ENCODE data around the gene PLEKHO2.

PLEKHO2 gene

GRCh38 chr15:64892847-64893403 lies 51.2 kb downstream of the PLEKHO2 start:
- DNase-seq (ENCODE audit: low read depth in 3 of 3): peak in 1 of 3 experiments; percentile 38

- DNase-seq (ENCODE audit: low read depth in 3 of 3): peak; percentile 92 to 98 (median 93)
Observed at GRCh38 chr15:64893481-64894394, 52.0 kb downstream of the PLEKHO2 start.

DNA sequence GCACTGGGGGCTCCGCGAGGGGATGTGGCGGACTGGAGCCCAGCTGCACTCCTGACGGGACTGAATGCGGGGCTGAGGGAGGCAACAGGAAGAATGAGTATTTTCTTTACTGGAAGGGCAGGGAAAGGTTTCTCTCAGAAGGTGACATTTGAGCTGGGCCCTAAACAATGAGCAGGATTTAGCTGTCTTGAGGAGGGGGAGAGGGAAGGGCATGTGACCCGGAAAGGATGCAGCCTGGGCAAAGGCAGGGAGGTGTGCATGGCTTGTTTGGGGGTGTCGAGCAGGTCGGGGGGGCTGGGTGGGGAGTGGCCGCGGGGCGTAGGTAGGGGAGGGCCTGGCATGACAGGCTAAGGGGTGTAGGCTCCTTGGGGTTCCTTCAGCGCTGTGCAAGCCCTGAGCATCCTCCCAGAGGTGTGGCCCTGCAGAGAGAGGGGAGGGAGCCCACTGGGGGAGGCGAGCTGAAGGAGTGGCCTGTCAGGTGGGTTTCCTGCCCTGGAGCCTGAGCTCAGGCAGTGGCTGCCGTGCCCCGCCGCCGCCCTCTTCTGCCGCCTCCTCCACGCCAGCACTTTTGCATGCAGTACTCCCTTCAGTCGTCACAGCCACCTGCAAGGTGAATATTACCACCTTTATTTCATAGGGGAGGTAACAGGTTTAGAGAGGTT lies 52.8 kb downstream of the PLEKHO2 start:
- peak in 2 of 3 experiments; percentile 42 to 73 for DNase-seq (ENCODE audit: low read depth in 3 of 3)

- DNase-seq (ENCODE audit: low read depth in 3 of 3): peak in 1 of 3 experiments; percentile 30
Observed at GRCh38 chr15:64895285-64896065, 53.8 kb downstream of the PLEKHO2 start.

DNA sequence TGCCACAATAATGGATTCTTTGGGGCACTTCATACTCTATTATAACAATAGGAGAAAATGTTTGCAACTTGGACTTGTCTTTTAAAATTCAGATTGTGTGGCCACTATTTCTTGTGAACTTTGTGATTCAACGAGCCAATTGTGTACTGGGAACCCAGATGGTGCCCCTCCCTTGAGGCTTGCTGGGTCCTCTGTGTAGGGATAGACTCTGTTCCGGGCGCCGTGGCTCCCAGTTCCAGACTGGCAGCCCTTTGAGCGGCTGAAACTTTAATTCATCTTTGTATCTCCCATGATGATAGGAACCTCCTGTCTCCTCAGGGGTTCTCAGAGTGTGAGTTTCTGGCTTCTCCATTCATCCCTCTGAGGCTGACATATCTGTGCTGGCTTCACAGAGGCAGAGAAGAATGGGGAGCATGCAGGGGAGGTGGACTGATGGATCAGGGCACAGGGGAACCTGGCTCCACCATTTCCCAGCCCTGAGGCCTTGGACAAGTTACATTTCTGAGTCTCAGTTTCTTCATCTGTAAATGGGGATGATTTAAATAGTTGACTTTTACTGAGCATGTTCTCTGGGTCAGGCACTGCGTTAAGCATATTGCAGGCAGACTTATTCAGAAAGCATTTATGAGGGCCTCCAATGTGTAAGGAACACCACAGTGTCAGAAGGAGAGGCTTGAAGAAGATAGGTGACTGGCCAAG lies 54.8 kb downstream of the PLEKHO2 start:
- no peak for DNase-seq (ENCODE audit: low read depth in 3 of 3)

DNA sequence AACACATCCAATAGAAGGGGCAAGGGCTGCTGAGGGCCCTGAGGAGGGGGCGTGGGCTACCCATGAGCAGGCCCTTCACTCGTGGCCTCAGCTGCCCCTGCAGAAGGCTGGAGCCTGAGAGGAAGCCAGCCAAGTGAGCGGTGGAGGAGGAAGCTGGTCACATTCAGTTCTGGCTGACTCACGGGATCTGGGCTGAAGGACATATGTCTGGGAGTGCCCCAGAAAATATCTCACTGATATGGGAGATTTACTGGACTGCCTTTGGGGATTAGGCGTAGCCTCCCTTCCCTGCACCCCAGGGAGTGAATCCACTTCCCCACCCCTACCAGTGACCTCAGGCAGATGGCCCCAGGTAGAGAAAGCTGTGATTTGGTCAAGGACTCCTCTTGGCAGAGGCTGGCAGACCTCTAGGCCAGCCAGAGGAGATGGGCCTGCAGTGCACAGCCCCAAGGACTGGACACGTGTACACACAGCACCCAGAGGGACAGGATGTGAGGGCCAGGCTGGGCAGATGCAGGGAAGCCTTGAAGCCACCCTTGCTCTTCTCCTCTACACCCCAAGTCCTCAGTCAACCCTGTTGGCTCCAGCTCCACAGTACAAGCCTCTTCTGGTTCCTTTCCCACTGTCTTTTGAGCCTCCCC lies 55.8 kb downstream of the PLEKHO2 start:
- DNase-seq (ENCODE audit: low read depth in 3 of 3): no peak

GRCh38 chr15:64898406-64898805 lies 56.7 kb downstream of the PLEKHO2 start:
- no peak for DNase-seq (ENCODE audit: low read depth in 3 of 3)

DNA sequence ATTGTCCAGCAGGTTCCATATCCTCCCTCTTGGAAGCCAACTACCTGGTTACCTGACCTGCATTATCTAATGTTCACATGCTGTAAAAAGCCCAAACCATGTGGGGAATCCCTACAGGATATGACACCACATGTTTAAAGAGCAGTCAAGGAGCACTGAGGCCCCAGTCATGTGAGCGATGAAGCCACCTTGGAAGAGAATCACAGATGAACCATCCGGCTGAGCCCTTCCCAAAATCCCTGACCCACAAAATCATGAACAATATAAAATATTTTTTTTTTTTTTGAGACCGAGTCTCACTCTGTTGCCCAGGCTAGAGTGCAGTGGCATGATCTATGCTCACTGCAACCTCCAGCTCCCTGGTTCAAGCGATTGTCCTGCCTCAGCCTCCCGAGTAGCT lies 59.4 kb downstream of the PLEKHO2 start:
- no peak for DNase-seq (ENCODE audit: low read depth in 3 of 3)

DNA sequence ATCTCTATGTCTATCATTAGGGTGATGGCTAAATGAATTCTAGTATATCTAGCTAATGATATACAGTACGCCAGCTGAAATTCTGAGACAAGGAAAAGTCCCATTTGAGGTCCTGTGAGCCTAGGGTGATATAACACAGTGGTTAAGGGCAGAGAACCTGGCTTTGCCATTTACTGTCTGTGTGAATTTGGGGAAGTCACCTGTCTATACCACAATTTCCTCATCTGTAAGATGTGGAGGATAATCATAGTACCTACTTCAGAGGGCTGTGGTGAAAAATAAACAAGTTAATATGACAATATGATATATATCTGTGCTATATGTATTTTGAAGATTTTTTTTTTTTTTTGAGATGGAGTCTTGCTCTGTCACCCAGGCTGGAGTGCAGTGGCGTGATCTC lies 60.2 kb downstream of the PLEKHO2 start:
- DNase-seq (ENCODE audit: low read depth in 3 of 3): no peak

DNA sequence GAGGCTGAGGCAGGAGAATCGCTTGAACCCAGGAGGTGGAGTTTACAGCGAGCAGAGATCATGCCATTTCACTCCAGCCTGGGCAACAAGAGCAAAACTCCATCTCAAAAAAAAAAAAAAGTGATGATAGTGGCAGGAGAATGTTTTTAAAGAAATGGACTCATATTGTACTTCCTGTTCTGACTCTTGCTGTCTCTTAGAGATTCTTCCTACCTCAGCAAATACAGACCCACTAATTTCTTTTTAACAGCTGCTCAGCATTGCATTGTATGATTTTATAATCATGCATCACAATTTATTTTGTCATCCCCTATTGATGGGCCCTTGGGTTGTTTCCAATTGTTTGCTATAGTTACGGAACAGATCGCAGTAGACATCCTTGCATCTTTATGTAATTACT lies 61.1 kb downstream of the PLEKHO2 start:
- DNase-seq (ENCODE audit: low read depth in 3 of 3): no peak

GRCh38 chr15:64903326-64903950 lies 61.7 kb downstream of the PLEKHO2 start:
- no peak for DNase-seq (ENCODE audit: low read depth in 3 of 3)

DNA sequence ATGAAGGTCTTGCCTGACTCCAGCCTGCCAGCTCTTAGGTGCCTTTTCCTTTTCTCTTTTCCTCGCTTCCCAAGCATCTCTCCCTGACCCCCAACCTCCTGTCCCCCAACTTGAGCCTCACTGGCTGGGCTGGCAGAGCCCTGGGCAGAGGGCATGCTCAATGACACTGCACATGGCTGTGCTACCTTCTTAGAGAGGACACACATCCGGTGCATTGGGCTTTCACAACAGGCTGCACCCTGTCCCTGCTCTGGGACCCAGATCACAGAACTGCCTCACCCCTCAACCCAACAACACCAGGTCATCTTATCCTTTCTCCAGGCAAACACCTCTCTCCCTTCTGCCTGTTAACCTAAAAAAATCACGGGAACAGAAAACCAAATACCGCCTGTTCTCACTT lies 62.5 kb downstream of the PLEKHO2 start:
- no peak for DNase-seq (ENCODE audit: low read depth in 3 of 3)

- DNase-seq (ENCODE audit: low read depth in 3 of 3): peak; percentile 58 to 82 (median 70)
Observed at GRCh38 chr15:64905119-64905831, 63.6 kb downstream of the PLEKHO2 start.

- DNase-seq (ENCODE audit: low read depth in 3 of 3): no peak
Observed at GRCh38 chr15:64905941-64906340, 64.2 kb downstream of the PLEKHO2 start.

- DNase-seq (ENCODE audit: low read depth in 3 of 3): no peak
Observed at GRCh38 chr15:64906402-64906801, 64.7 kb downstream of the PLEKHO2 start.

GRCh38 chr15:64907991-64908390 lies 66.3 kb downstream of the PLEKHO2 start:
- DNase-seq (ENCODE audit: low read depth in 3 of 3): no peak

DNA sequence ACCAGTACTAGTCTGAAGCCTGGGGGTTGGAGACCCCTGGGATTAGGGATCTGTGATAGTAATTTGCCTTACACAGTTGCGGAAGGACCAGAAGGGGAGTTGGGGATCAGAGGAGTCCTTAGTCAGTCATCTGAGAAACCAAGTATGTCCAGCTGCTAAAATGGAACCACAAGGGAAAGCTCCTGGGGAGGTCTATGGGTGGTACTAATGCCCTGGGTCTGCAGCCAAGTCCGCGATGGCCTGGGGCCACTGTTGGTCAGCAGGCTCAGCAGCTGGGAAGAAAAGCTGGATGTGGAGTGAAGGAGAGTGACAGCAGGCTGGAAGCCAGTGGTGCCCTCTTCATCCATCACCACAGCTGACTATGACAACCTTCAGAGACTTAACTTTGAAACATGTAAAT lies 67.8 kb downstream of the PLEKHO2 start:
- DNase-seq (ENCODE audit: low read depth in 3 of 3): no peak

DNA sequence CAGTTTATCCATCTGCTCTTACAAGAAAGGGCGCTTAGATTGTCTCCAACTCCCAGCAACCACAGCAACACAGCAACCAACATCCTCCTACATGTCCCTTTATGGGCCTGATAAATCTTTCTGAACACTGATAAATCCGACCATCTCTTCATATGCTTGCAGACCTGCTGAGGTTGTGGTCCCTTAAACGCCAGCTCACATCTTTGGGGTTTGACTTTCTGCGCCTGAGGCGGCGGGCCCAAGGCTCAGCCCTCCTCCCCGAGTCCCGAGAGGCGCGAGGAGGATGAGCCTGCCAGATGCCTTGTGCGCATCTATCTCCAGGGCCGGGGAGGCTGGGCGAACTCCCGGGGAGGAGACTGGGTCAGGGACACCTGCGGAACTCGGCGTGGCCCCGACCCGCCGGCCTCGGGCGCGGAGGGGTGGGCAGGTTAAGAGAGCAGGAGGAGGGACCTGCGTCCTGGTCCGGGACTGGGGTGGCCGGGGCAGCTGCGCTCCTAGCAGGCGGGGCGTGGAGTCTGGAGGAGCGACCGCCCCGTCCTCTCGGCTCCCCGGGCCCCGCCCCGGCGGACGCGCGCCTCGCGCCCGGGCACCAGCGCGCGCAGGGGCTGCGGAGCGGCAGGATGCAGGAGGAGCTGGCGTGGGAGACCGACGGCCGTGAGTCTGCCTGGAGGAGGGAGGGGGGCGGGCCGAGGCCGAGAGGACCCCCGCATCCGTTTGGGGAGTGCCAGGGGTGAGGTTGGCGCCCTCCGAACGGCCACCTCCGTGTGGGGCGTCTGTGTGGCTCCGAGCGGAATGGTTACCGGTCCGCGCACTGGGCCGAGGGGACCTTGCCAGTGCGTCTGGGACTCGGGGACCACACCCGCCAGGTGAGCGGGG lies 69.8 kb downstream of the PLEKHO2 start, which contains the start of gene ANKDD1A:
TSS of gene ANKDD1A (plus strand) at position 592 of the 876 bp plus-strand sequence. CDS start at position 621, 29 bp downstream.
- peak in 1 of 3 experiments; percentile 57 for DNase-seq (ENCODE audit: low read depth in 3 of 3)
